Left ventricle myocardium inferior (tissue), 1 donor: Measurements from ENCODE around the gene ANXA1. TPM values are rescaled to one million over a fixed set of nuclear protein-coding genes. Genes with fewer than 3 reads are reported as not detected.
A peak's percentile ranks its signal among the peaks of the same experiment; 100 is the strongest.

Experiments used
- DNase-seq: peaks from one replicate; pipeline ENCODE4 v3.0.0-alpha.2; 2020
- H3K27ac ChIP-seq: fragments of 200-600 bp; replicated peaks from 2 replicates; pipeline ENCODE4 v1.8.0; 2021
- H3K27me3 ChIP-seq: fragments of 200-600 bp; 2 replicates; pipeline ENCODE4 v1.8.0; 2021; ENCODE audit warnings: low read depth
- H3K36me3 ChIP-seq: fragments of 200-600 bp; 2 replicates; pipeline ENCODE4 v1.8.0; 2021
- H3K4me1 ChIP-seq: fragments of 200-600 bp; 2 replicates; pipeline ENCODE4 v1.8.0; 2021
- H3K4me3 ChIP-seq: fragments of 200-600 bp; 2 replicates; pipeline ENCODE4 v1.8.0; 2021; ENCODE audit warnings: mild to moderate bottlenecking, moderate library complexity
- H3K9me3 ChIP-seq: fragments of 200-600 bp; replicated peaks from 2 replicates; pipeline ENCODE4 v1.8.0; 2021
- CTCF ChIP-seq: fragments of 200-600 bp; IDR thresholded peaks from 2 replicates; pipeline ENCODE4 v1.8.0; 2021; ENCODE audit warnings: antibody characterized with exemption, mild to moderate bottlenecking, borderline replicate concordance
- intact Hi-C: fragments of 100-400 bp; cut with micrococcal nuclease; formaldehyde crosslinking; loops from one replicate; pipeline ENCODE4 v1.11.0; 2022
- total RNA-seq: library from RNA; stranded (reverse); fragmentation: NEBNext Ultra II Directional; extraction: Animal tissue kit (Norgen Biotek cat#: 25700); gene quantifications from one replicate; pipeline ENCODE4 v1.2.1, GENCODE V29; 2021
- donor health status: DM: no; HTN: yes; CAD: no; lungs with severe emphysema.

The ANXA1 gene
- total RNA-seq, 1 donor from 2014 or later: 48.7 TPM

GRCh38 chr9:73121375-73121935 lies 30.2 kb upstream of the ANXA1 start:
- intact Hi-C loops: no loop called here

GRCh38 chr9:73125651-73126050 lies 26.0 kb upstream of the ANXA1 start:
- no peak for TF ChIP-seq CTCF
- H3K4me1 ChIP-seq: no peaks in the 10 kb centered on the region
- H3K27me3 ChIP-seq: no peaks in the 10 kb centered on the region
- intact Hi-C loops: no loop called here
- H3K36me3 ChIP-seq: no peaks in the 10 kb centered on the region
- no peaks in the 10 kb centered on the region for H3K9me3 ChIP-seq
- H3K4me3 ChIP-seq: no peak overlapping the region
- DNase-seq: no peak
- H3K27ac ChIP-seq: no peak overlapping the region

More at GRCh38 chr9:73121375-73121935, 30.2 kb upstream of the ANXA1 start:
- TF ChIP-seq CTCF: no peak
- no peak overlapping the region for H3K27ac ChIP-seq
- DNase-seq: no peak
- no peak overlapping the region for H3K4me3 ChIP-seq
- H3K36me3 ChIP-seq: no peaks in the 10 kb centered on the region
- H3K4me1 ChIP-seq: no peaks in the 10 kb centered on the region
- no peaks in the 10 kb centered on the region for H3K27me3 ChIP-seq
- H3K9me3 ChIP-seq: no peaks in the 10 kb centered on the region

GRCh38 chr9:73129941-73130685 lies 21.6 kb upstream of the ANXA1 start:
- H3K27ac ChIP-seq: no peak overlapping the region
- no peaks in the 10 kb centered on the region for H3K9me3 ChIP-seq
- H3K36me3 ChIP-seq: no peaks in the 10 kb centered on the region
- H3K4me1 ChIP-seq: peaks cover 21% of the 10 kb centered on the region
- TF ChIP-seq CTCF: no peak
- DNase-seq: no peak
- intact Hi-C loops: no loop called here
- no peaks in the 10 kb centered on the region for H3K27me3 ChIP-seq
- no peak overlapping the region for H3K4me3 ChIP-seq

GRCh38 chr9:73131461-73131860 lies 20.2 kb upstream of the ANXA1 start:
- Histone ChIP-seq H3K36me3 (no peaks in the 10 kb centered on the region), H3K4me1 (peaks cover 21% of the 10 kb centered on the region), H3K27me3 (no peaks in the 10 kb centered on the region), H3K4me3 (peak overlapping the region; percentile 61), H3K27ac (peak overlapping the region; percentile 83), H3K9me3 (no peaks in the 10 kb centered on the region)
- intact Hi-C loops: no loop called here
- no peak for DNase-seq
- TF ChIP-seq CTCF: no peak

- intact Hi-C loops: no loop called here
Measured at GRCh38 chr9:73132034-73132776, 19.5 kb upstream of the ANXA1 start.

More at GRCh38 chr9:73132034-73132776, 19.5 kb upstream of the ANXA1 start:
- TF ChIP-seq CTCF: no peak
- H3K36me3 ChIP-seq: no peaks in the 10 kb centered on the region
- peak overlapping the region; percentile 61 for H3K4me3 ChIP-seq
- peak overlapping the region; percentile 83 for H3K27ac ChIP-seq
- H3K27me3 ChIP-seq: no peaks in the 10 kb centered on the region
- H3K4me1 ChIP-seq: peaks cover 21% of the 10 kb centered on the region
- H3K9me3 ChIP-seq: no peaks in the 10 kb centered on the region
- DNase-seq: peak; percentile 58
